NAMALWA (cell line): Measurements from ENCODE around the gene PKNOX2.

Experiments
- DNase-seq: peaks from one replicate; pipeline ENCODE4 v3.0.0-alpha.2; 2015; ENCODE audit warnings: low spot score

The PKNOX2 gene, protein sequence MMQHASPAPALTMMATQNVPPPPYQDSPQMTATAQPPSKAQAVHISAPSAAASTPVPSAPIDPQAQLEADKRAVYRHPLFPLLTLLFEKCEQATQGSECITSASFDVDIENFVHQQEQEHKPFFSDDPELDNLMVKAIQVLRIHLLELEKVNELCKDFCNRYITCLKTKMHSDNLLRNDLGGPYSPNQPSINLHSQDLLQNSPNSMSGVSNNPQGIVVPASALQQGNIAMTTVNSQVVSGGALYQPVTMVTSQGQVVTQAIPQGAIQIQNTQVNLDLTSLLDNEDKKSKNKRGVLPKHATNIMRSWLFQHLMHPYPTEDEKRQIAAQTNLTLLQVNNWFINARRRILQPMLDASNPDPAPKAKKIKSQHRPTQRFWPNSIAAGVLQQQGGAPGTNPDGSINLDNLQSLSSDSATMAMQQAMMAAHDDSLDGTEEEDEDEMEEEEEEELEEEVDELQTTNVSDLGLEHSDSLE

GRCh38 chr11:125164422-125165110, at the start of gene PKNOX2:
TSS of gene PKNOX2 (plus strand) at chr11:125164751. CDS start at chr11:125351306, 186,555 bp downstream.
- no peak for DNase-seq

- no peak for DNase-seq
Observed at GRCh38 chr11:125117429-125117828, 47.1 kb upstream of the PKNOX2 start.

- DNase-seq = no peak
Observed at GRCh38 chr11:125123194-125123946, 41.2 kb upstream of the PKNOX2 start.

- peak; percentile 85 for DNase-seq
Observed at GRCh38 chr11:125123947-125124617, 40.5 kb upstream of the PKNOX2 start.

DNA sequence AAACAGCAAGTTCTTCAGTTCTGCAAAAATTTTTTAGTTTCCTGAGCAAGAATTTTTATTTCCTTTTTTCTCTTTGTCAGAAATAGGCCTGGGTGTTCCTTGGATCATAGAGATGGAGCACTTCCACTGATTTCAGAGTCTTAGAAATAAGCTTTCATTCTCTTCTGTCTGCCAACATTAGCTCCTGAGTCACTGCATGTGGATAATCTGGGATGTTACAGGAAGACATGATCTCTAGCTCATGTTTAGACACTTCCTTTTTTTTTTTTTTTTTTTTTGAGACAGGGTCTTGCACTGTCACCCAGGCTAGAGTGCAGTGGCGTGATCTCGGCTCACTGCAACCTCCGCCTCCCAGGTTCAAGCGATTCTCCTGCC, 39.9 kb upstream of the PKNOX2 start:
- no peak for DNase-seq

- no peak for DNase-seq
Observed at GRCh38 chr11:125128450-125128849, 36.1 kb upstream of the PKNOX2 start.

DNA sequence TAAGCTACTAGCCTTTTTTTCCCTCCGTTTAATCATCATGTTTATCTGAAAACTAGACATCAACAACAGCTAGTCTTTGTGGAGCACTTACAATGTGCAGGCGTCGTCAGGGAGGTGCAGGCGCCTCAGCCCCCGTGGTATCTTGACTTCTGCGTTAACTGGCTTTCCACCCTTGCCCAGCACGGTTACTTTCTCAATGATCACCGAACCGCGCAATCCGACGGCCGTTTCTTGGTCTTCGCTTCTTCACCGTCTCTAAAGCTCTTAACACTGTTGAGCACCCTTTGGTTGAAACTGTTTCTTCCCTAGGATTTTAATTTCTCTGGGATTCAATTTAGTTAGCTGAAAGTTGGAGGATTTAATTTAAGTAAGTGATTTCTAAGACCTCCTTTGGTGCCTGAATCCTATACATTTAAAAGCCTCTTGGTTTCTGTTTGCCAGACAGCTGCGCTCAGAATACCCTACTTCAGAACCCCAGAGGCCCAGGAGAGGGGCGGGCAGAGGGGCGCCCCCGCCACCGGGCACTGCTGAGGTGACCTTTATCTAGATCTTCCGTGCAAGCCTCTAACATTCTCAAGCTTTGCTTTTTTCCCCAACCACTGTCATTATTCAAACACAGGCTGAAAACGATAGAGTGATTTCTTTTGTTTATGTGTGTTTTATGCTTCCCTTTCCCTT, 35.1 kb upstream of the PKNOX2 start:
- DNase-seq = no peak

DNA sequence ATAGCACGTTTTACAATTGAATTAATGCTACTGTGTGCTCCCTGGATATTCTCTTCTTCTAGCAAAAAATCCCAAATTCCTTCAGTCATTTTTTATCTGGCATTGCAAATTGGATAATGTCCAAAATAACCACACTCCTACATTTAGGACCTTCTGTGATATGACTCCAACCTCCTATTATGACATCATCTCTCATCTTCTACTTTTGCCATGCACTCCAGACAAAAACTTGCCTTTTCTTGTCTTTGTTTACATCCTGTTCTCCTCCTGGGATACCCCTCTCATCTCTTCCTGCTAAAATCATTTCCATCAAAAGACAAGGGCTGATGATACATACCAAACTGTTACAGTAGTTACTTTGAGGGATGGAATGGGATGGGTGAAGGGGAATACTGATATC, 32.5 kb upstream of the PKNOX2 start:
- DNase-seq = no peak

DNA sequence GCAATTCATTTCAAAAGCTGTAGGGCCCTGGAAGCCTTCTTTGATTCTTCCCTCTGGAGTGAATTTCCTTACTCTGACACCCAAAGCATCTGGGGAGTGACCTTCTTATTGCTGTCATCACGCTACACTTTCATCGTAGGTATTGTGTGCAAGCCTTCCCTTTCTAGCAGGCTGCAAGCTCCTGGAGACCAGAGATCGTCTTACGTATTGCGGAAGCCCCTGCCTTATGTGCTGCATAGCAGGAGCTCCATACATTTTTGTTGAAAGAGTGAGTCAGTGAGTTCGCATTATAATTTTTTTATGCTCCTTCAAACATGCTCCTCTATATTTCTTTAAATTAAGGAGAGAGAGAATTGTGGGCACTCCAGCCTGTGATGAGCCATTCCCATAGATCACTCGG, 32.0 kb upstream of the PKNOX2 start:
- DNase-seq = no peak

DNA sequence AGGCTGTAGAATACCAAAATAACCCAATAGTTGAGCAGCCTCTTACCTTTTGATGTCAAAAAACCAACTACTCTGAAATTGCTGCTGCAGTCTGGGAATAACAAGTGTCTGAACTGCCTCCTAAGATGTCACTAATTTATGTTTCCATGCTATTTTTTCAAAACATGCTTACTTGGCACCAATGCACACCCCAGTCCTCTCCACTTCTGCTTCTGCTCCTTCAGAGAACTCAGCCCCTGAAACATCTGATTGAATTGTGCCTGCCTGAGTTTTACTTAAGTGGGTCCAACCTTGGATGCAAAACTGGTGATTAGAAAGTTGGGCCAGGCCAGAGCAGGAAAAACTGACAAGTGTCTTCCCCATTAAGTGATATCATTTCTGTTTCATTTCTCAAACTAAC, 28.6 kb upstream of the PKNOX2 start:
- no peak for DNase-seq

DNA sequence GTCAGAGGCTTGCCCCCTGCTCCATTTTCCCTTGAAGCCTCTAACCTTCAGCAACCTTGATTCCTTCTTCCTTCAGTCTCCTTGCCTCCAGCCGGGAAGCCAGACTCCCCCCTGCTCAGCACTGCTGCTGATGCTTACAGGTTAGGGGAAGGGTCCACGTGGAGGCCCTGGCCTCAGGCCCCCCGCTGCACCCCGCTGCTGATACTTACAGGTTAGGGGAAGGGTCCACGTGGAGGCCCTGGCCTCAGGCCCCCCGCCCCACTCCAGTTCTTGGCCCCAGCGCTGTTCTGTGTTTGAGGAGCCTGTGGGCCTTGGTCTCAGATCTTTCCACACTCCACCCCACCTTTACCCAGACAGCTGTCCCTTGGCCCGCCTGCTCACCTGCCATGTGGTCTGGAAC, 25.6 kb upstream of the PKNOX2 start:
- no peak for DNase-seq

- DNase-seq = no peak
Observed at GRCh38 chr11:125139778-125140177, 24.8 kb upstream of the PKNOX2 start.

DNA sequence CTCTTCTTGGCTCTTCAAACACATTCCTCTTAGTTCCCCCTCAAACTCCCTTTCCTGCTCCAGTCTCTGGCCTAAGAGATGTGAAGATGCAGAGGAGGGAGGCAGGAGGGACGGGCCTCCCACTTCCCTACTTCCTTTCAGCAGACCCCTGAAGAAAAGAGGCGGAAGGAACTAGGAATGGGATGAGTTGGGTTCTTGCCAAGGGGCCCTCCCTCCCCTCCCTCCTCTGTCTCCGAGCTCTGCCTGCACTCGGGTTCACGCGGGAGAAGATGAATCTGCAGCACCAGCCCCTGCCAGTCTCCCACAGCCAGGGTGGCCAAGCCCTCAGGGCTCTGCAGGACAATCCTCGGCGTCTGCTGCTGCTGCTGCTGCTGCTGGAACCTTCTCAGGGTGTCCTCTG, 24.3 kb upstream of the PKNOX2 start:
- DNase-seq = no peak

DNA sequence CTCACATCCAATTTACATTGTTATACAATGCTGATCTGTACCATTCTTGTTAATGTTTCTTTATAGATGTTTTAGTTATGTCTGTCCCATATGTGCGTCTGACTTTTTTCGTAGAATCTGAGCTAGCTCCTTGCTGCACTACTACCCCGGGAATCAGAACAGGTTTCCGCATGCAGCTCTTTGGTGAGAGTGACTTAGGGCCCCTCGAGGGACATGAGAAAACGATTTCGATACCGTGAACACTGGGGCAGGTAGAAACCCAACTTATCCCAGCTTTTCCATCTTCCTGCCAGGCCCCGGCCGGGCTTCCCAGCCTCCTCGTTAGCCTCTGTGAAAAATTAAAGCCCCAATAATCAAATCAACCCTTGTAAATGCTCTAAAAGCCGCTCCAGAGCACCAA, 23.4 kb upstream of the PKNOX2 start:
- no peak for DNase-seq

GRCh38 chr11:125141686-125142535, 22.6 kb upstream of the PKNOX2 start:
- DNase-seq = peak; percentile 64

DNA sequence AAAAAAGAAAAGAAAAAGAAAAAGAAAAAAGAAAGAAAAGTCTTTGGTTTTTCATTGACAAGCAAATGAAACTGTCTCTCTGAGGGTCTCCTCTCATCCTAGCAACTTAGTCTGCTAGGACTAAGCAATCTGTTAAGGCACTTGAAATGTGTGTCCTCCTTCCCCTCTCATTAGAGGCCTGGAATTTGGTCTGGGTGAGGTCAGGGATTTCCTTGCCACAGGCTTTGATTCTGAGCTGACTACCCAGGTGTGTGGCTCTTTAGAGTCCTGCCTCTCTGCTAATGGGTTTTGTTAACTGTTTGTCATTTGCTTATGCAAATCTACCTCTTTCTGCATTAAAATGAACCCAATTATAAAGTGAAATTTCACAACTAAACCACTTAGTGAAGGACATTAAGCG, 18.3 kb upstream of the PKNOX2 start:
- no peak for DNase-seq

DNA sequence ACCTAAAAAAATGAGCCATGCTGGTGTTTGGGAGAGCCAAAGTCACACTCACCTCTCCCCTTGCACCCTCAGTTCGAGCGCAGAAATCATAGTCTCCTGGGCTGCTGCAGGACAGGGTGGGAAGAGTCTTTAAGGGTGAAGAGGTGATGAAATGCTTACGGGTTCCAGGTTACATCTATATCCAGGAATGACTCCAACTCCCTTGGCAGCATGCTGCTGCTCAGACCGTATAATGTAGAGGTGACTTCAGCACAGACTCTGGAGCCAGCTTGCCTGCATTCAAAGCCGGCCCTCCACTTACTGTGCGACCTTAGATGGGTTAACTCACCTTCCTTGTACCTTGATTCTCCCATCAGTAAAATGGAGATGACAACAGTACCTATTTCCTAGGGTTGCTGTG, 17.3 kb upstream of the PKNOX2 start:
- no peak for DNase-seq

DNA sequence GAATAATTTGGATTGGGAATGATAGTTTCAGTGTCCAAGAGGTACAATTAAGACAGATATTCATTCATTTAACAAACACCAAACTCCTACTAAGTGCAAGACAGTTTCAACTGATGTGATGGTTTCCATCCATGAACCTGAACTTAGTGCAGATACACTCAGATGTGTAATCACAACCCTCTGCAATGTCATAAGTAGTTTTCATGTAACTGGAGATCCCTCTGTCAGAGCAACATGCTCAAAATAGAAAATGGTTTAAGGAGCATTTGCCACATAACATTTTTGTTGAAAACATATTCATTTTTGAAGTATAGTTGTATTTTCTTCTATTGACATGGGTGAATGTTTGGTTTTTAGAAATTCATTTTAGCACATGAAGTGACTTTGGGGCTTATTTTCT, 16.5 kb upstream of the PKNOX2 start:
- no peak for DNase-seq

DNA sequence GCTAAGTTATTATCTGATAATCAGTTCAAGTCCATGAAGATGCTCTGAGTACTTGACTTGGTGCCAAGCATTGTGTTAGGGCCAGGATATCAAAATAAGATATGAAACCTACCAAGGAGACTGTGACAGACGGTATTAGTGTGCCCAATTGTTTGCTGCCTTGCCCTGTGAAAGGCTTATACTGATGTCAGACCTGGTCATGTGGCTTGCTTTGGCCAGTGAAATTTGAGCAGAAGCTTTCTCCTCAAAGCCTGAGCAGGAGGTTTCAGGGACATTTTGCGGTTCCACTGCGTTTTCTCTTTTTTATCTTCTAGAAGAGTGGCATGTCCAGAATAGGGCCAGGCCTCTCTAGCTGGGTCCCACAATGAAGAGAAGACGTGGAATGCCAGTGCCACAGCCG, 15.8 kb upstream of the PKNOX2 start:
- DNase-seq = no peak

DNA sequence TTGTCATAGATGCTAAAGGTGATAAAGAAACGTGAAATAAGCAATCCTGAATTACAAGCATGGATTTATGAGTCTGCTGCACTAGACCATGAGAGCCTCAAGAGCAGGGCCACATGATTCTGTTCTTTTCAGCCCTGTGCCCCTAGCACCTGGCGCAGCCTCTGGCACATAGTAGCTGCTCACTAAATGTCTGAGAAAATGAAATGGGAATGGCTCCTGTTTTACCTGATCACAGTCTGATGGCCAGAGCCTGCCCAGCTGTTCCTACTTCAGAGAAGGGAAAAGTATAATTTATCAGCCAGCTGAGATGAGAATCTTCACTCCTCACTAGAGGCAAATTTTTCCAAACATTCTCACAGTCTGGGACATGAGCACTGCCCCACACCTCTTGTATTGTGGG, 10.7 kb upstream of the PKNOX2 start:
- no peak for DNase-seq
